AG04450 (cell line): Measurements from ENCODE around the gene STMN1. TPM values are rescaled to one million over a fixed set of nuclear protein-coding genes. Genes with fewer than 3 reads are reported as not detected.
"Not testable (repeated sequence)": the region's sequence is repeated elsewhere in the genome, so short reads cannot be mapped to it uniquely, and the experiment has no call there.

Source experiments
- CTCF ChIA-PET: fragments of 300-600, 350-600 bp; formaldehyde crosslinking; extraction: SDS; loops from one replicate; lab custom pipeline; 2022; ENCODE audit warnings: antibody characterized with exemption, inconsistent platforms; lab: Charles Lee
- POLR2A ChIA-PET: fragments of 350-600 bp; formaldehyde crosslinking; extraction: SDS; loops from one replicate; lab custom pipeline; 2021; ENCODE audit warnings: antibody characterized with exemption, inconsistent platforms; lab: Yijun Ruan, JAX
- DNase-seq: peaks from one replicate; pipeline ENCODE4 v3.0.0-alpha.2; 2011; ENCODE audit warnings: low read depth, low spot score
- H3K27ac ChIP-seq: one replicate; pipeline ENCODE4 v1.5.1; 2012; ENCODE audit warnings: low read depth, low read length, control low read depth
- H3K27me3 ChIP-seq: one replicate; pipeline ENCODE4 v1.6.0; 2012; ENCODE audit warnings: low read length; ENCODE audit not compliant: control insufficient read depth, insufficient read depth
- H3K4me3 ChIP-seq: 2 replicates; pipeline ENCODE4 v1.5.1; 2011; ENCODE audit warnings: mild to moderate bottlenecking, low read depth, low read length, control low read depth
- H3K9me3 ChIP-seq: 2 replicates; pipeline ENCODE4 v1.5.1; 2012; ENCODE audit warnings: low read length; ENCODE audit not compliant: control insufficient read depth, insufficient read depth
- polyA plus RNA-seq: library from polyadenylated mRNA; depleted of rRNA; stranded (reverse); fragments of >200 nt; gene quantifications from 2 replicates; pipeline ENCODE4 v1.2.3, GENCODE V29; 2011
- TF ChIP-seq, protein P1 (sequence below): IDR thresholded peaks from 2 replicates; pipeline ENCODE4 v1.5.1; 2011; ENCODE audit warnings: low read depth, low read length, control low read depth, inconsistent platforms

Gene STMN1
- polyA plus RNA-seq, 1 experiment, result 176 TPM

DNA sequence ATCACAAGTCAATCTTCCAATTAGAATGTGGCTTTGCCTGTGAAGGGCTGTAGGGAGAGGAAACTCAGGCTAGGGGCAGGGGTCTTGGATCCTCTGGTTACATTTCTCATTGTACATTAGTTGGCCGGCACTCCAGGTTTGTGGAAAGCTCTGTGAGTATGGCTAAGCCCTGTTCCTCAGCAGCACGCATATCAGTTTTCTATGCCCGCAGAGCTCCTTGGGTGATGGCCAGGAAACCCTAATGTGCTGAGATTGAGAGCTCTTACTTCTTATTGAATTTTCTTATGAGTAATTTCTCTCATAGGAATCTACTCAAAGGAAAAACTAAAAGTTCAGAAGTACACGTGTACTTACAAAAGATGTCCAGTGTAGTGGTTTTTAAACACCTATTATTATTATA lies 30.7 kb upstream of the STMN1 start:
- POLR2A ChIA-PET, result interaction anchor here (0.9 kb wide), 1 partner anchor 11 kb away, joined by 4 read pairs; no protein-coding TSS in a partner anchor
- CTCF ChIA-PET, result interaction anchor here (1.1 kb wide), 1 partner anchor 61 kb away, joined by 3 read pairs; the partner anchor contains the start of gene PAFAH2
- Histone ChIP-seq H3K27me3 (peaks cover 2% of the 10 kb centered on the region), H3K27ac (no peak overlapping the region), H3K9me3 (no peaks in the 10 kb centered on the region), H3K4me3 (no peak overlapping the region)
- TF ChIP-seq, protein P1, sequence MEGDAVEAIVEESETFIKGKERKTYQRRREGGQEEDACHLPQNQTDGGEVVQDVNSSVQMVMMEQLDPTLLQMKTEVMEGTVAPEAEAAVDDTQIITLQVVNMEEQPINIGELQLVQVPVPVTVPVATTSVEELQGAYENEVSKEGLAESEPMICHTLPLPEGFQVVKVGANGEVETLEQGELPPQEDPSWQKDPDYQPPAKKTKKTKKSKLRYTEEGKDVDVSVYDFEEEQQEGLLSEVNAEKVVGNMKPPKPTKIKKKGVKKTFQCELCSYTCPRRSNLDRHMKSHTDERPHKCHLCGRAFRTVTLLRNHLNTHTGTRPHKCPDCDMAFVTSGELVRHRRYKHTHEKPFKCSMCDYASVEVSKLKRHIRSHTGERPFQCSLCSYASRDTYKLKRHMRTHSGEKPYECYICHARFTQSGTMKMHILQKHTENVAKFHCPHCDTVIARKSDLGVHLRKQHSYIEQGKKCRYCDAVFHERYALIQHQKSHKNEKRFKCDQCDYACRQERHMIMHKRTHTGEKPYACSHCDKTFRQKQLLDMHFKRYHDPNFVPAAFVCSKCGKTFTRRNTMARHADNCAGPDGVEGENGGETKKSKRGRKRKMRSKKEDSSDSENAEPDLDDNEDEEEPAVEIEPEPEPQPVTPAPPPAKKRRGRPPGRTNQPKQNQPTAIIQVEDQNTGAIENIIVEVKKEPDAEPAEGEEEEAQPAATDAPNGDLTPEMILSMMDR, result no peak
- no peak for DNase-seq

DNA sequence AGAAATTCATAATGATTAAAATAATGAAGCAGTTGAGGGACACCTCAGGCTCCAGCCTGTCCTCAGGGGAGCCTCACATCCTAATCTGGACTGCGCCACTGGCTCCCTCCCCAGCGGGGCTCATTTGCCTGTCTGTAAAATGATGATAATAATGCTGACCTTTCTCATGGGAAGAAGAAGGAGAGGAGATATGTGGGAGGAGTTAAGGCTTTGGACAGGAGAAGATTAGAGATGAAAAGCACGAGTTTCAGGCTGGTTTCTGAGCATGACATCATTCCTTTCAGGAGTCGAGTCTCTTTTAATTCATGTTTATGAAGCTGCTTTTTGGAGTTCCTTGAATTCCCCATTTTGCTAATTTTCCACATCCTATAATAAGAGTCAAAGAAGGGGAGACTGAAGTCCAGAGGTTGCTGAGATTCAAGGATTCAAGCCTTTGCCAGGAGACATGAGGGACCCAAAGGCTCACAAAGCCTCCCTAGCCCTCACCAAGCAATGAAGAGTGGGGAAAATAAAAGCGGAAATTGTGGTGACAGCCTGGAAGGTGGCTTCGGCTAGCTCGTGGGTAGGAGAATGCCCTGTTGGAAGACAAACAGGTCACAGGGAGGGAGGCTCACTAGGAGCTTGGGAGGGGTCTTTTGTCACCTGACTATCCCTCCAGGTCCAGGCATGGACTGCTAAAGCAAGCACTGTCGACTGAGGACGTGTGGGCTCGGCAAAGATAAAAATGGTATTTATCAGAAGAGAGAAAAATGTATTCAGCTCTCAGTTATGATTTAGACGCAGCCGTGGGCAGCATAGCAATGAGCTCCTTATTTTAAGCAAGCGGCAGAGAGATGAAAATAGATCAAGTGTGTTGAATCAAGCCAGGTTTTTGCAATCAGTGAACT lies 27.5 kb upstream of the STMN1 start:
- CTCF ChIA-PET, result interaction anchor here (1.0 kb wide), 1 partner anchor 38 kb away, joined by 3 read pairs; no protein-coding TSS in a partner anchor
- Histone ChIP-seq H3K4me3 (no peak overlapping the region), H3K9me3 (no peaks in the 10 kb centered on the region), H3K27ac (no peak overlapping the region), H3K27me3 (peaks cover 8% of the 10 kb centered on the region)
- POLR2A ChIA-PET, result no interaction called here
- TF ChIP-seq, protein P1, result no peak
- DNase-seq, result no peak

DNA sequence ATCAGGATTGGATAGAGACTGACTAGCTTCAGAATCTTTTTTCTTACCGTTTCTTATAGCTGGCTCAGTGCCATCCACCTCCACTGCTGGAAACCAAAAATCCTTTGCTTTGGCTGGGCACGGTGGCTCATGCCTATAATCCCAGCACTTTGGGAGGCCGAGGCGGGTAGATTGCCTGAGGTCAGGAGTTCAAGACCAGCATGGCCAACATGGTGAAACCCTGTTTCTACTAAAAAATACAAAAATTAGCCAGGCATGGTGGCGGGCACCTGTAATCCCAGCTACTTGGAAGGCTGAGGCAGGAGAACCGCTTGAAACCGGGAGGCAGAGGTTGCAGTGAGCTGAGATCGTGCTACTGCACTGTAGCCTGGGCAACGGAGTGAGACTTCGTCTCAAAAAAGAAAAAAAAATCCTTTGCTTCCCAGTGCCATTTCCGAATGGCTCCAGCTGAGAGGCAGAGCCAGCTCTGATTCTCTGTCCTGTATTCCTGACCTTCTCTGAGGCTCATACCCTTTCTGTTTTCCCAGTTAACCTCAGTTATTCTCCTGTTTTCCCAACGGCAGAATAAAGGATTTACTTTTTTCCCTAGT lies 26.7 kb upstream of the STMN1 start:
- CTCF ChIA-PET, H3K4me3 ChIP-seq, H3K9me3 ChIP-seq, DNase-seq, H3K27ac ChIP-seq, H3K27me3 ChIP-seq, POLR2A ChIA-PET: not testable (repeated sequence)

DNA sequence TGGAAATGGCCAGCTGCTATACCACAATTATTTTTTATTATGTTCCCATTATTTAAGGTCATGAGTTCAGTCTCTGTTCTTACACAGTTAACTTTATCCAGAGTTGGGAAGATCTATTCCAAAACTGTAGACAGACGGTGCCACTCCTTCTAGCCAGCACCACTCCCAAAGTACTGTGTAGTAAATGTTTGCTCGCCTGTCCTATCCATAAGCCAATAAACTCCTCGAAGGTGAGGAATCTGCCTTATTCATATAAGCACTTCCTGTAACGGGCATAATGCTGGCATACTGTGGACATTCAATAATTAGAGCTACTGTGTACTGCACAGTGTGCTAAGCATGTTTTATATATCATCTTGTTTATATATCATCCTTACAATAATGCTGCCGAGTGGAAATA lies 26.1 kb upstream of the STMN1 start:
- TF ChIP-seq, protein P1, result no peak
- H3K4me3 ChIP-seq, result no peak overlapping the region
- CTCF ChIA-PET, result no interaction called here
- H3K27me3 ChIP-seq, result peaks cover 9% of the 10 kb centered on the region
- no peak overlapping the region for H3K27ac ChIP-seq
- no peak for DNase-seq
- POLR2A ChIA-PET, result no interaction called here
- H3K9me3 ChIP-seq, result no peaks in the 10 kb centered on the region

DNA sequence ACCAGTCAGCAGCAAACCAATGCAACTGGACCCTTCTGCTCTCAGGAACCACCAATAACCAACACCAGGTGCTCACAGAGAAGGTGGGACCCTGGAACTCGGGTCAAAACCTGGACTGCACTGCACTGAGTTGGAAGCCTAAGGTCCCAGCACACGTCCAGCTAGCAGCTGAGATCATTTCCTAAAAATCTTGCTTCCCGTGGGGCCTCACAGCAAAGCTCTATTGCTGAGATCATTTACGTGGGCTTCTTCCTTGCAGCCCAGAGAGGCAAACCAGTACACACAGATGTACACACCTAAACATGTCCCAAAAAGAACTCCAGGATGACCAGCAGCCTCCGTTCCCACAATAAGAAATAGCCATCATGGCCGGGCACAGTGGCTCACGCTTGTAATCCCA lies 22.8 kb upstream of the STMN1 start:
- ChIA-PET POLR2A (no interaction called here), CTCF (no interaction called here)
- TF ChIP-seq, protein P1, result no peak
- H3K27ac ChIP-seq, result no peak overlapping the region
- DNase-seq, result no peak
- no peak overlapping the region for H3K4me3 ChIP-seq
- H3K27me3 ChIP-seq, result peaks cover 13% of the 10 kb centered on the region
- no peaks in the 10 kb centered on the region for H3K9me3 ChIP-seq
